GM18505 (cell line): ENCODE data around the gene CNOT9.

ENCODE experiments used
- ATAC-seq: cut with Tn5 transposase; IDR thresholded peaks from one replicate; pipeline ENCODE4 v1.9.1; 2021; ENCODE audit not compliant: unreplicated experiment
- POLR2A ChIP-seq: IDR thresholded peaks from 4 replicates; pipeline ENCODE4 v1.6.1; 2011; ENCODE audit warnings: borderline replicate concordance; ENCODE audit not compliant: insufficient read depth, insufficient read length; ENCODE audit errors: extremely low read depth

CNOT9 gene

DNA sequence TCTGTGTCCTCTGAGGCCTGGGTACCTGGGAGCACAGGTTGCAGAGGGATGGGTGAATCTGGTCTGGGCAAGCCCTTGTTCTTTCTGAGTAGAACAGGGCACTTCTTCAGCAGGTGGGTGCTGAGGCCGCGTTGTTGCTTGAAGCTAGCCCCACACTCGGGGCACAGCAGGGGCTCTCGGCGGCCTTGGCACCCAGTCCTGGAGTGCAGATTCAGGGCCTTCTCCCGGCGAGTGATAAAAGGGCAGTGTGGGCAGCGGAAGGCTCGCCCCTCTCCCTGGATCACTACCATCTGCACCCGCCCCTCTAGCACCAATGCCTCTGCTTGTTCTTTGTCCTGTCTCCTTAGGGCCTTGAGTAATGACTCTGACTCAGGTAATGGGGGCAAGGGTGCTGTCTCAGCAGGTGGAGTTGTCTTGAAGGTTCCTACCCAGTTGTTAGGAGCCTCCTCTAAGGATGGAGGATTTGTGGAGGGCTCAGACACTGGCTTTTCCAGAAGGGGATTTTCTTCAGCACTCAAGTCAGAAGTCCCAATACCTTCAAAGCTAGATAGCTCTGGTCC is 75.2 kb downstream of the CNOT9 start:
- no peak for ATAC-seq
- TF ChIP-seq POLR2A, result no peak

DNA sequence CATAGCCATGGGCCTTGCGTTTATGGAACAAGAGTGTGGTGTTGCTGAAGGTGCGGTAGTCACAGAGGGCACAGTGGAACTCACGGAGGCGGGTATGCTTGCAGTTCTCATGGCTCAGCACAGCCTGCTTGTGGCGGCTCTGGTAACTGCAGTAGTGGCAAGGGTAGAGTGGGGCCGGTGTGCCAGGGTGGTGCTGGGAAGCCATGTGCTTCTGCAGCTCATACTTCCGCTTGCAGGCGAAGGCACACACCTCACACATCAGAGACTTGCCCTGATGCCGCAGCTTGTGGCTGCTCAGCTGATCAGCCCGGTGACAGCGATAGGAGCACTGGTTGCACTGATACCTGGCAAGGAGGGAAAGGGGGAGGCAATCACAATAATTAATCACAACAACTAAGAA is 76.1 kb downstream of the CNOT9 start:
- no peak for TF ChIP-seq POLR2A
- no peak for ATAC-seq

DNA sequence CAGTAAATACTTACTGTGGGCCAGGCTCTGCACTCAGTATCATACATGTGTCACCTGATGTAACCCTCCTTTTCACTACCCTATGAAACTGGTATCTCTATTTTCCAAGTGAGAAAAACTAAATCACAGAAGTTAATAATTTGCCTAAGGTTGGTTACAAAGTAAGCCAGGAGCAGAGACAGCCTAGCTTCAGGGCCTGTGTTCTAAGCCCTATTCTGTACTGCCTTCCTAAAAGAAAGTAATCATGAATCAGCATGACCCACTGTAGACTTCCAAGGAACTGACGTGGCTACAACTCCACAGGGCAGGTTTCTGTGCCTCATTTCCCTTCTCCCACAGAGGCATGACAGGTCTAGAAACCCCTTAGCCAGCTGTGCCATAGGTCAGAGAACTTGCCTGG is 76.5 kb downstream of the CNOT9 start:
- ATAC-seq, result no peak
- TF ChIP-seq POLR2A, result no peak
